Neural progenitor cell (in vitro differentiated cells): ENCODE data around the gene ZNF211. TPM values are rescaled to one million over a fixed set of nuclear protein-coding genes. Genes with fewer than 3 reads are reported as not detected.
A peak's percentile ranks its signal among the peaks of the same experiment; 100 is the strongest.

Source experiments
- DNase-seq: peaks from one replicate; pipeline ENCODE4 v3.0.0-alpha.2; 2016; ENCODE audit warnings: low spot score
- H2AFZ ChIP-seq: fragments of 200-600 bp; sonication (generic); replicated peaks from 2 replicates; pipeline ENCODE4 v1.6.1; 2016; ENCODE audit warnings: antibody characterized with exemption
- H3F3A ChIP-seq: fragments of 200-600 bp; sonication (generic); 2 replicates; pipeline ENCODE4 v1.6.1; 2016; ENCODE audit warnings: antibody characterized with exemption, low read depth
- H3K27ac ChIP-seq: fragments of 200-600 bp; sonication (generic); 2 replicates; pipeline ENCODE4 v1.5.1; 2016; ENCODE audit warnings: mild to moderate bottlenecking
- H3K27me3 ChIP-seq: fragments of 200-600 bp; sonication (generic); 2 replicates; pipeline ENCODE4 v1.6.1; 2016; ENCODE audit warnings: mild to moderate bottlenecking, moderate library complexity
- H3K36me3 ChIP-seq: fragments of 200-600 bp; sonication (generic); 2 replicates; pipeline ENCODE4 v1.5.1; 2016
- H3K4me1 ChIP-seq: fragments of 200-600 bp; sonication (generic); 2 replicates; pipeline ENCODE4 v1.6.1; 2016; ENCODE audit warnings: mixed run types
- H3K4me2 ChIP-seq: fragments of 200-600 bp; sonication (generic); 2 replicates; pipeline ENCODE4 v1.6.1; 2016
- H3K4me3 ChIP-seq: fragments of 200-600 bp; sonication (generic); 2 replicates; pipeline ENCODE4 v1.5.1; 2016
- H3K79me2 ChIP-seq: fragments of 200-600 bp; sonication (generic); 2 replicates; pipeline ENCODE4 v1.6.1; 2016; ENCODE audit warnings: low read depth
- H3K9ac ChIP-seq: fragments of 200-600 bp; sonication (generic); 2 replicates; pipeline ENCODE4 v1.6.1; 2016
- H3K9me3 ChIP-seq: fragments of 200-600 bp; sonication (generic); 2 replicates; pipeline ENCODE4 v1.5.1; 2016; ENCODE audit warnings: low read depth
- H4K20me1 ChIP-seq: fragments of 200-600 bp; sonication (generic); 2 replicates; pipeline ENCODE4 v1.6.1; 2016; ENCODE audit warnings: low read depth
- H3K27ac Mint-ChIP-seq: 3 replicates; pipeline ENCODE4 v1.8.0; 2021; ENCODE audit warnings: mixed read lengths
- H3K27me3 Mint-ChIP-seq: 2 replicates; pipeline ENCODE4 v1.8.0; 2022; ENCODE audit warnings: low read depth, mild to moderate bottlenecking, inconsistent platforms, moderate library complexity, mixed read lengths; ENCODE audit not compliant: insufficient read depth
- H3K36me3 Mint-ChIP-seq: 3 replicates; pipeline ENCODE4 v1.8.0; 2021; ENCODE audit warnings: mixed read lengths
- H3K4me1 Mint-ChIP-seq: 3 replicates; pipeline ENCODE4 v1.8.0; 2021; ENCODE audit warnings: mixed read lengths
- H3K4me3 Mint-ChIP-seq: 3 replicates; pipeline ENCODE4 v1.8.0; 2021; ENCODE audit warnings: mild to moderate bottlenecking, moderate library complexity, mixed read lengths
- H3K9me3 Mint-ChIP-seq: 3 replicates; pipeline ENCODE4 v1.8.0; 2020; ENCODE audit warnings: mixed read lengths
- CTCF ChIP-seq: fragments of 200-600 bp; sonication (generic); IDR thresholded peaks from 2 replicates; pipeline ENCODE4 v1.5.1; 2017; ENCODE audit warnings: antibody characterized with exemption, mild to moderate bottlenecking
- EZH2 ChIP-seq: fragments of 200-600 bp; sonication (generic); IDR thresholded peaks from 2 replicates; pipeline ENCODE4 v1.6.1; 2017; ENCODE audit warnings: antibody characterized with exemption, mild to moderate bottlenecking, moderate library complexity
- EZH2phosphoT487 ChIP-seq: fragments of 200-600 bp; sonication (generic); IDR thresholded peaks from 2 replicates; pipeline ENCODE4 v1.6.1; 2017; ENCODE audit warnings: antibody characterized with exemption
- total RNA-seq: library from RNA; depleted of rRNA; stranded (reverse); fragments of >200 nt; gene quantifications from 2 replicates; pipeline ENCODE4 v1.2.3, GENCODE V29; 2015; ENCODE audit warnings: low replicate concordance

ZNF211 gene
- total RNA-seq, 1 donor from 2014 or later = 42.1 TPM

GRCh38 chr19:57620673-57621348 lies 12.2 kb upstream of the ZNF211 start:
- H3K27ac Mint-ChIP-seq = no peak overlapping the region
- H3K4me1 Mint-ChIP-seq = no peaks in the 10 kb centered on the region
- H3K27me3 Mint-ChIP-seq = peaks cover 24% of the 10 kb centered on the region
- TF ChIP-seq CTCF (no peak), EZH2 (no peak), EZH2phosphoT487 (no peak)
- H3K4me3 Mint-ChIP-seq = no peak overlapping the region
- Histone ChIP-seq H3K4me1 (no peaks in the 10 kb centered on the region), H3K79me2 (peaks cover 96% of the 10 kb centered on the region), H3K27me3 (peaks cover 9% of the 10 kb centered on the region), H3F3A (peaks cover 14% of the 10 kb centered on the region), H3K36me3 (peaks cover 81% of the 10 kb centered on the region), H3K9ac (no peak overlapping the region), H2AFZ (no peak overlapping the region), H3K27ac (no peak overlapping the region), H3K4me3 (peak overlapping the region; percentile 6), H3K9me3 (peaks cover 89% of the 10 kb centered on the region), H3K4me2 (no peak overlapping the region), H4K20me1 (no peaks in the 10 kb centered on the region)
- H3K9me3 Mint-ChIP-seq = peaks cover 100% of the 10 kb centered on the region
- DNase-seq = no peak
- peaks cover 95% of the 10 kb centered on the region for H3K36me3 Mint-ChIP-seq

- Mint-ChIP-seq H3K27me3 (peaks cover 13% of the 10 kb centered on the region), H3K36me3 (peaks cover 86% of the 10 kb centered on the region), H3K4me3 (no peak overlapping the region), H3K27ac (no peak overlapping the region), H3K4me1 (no peaks in the 10 kb centered on the region), H3K9me3 (peaks cover 93% of the 10 kb centered on the region)
- H3K27me3 ChIP-seq = peaks cover 9% of the 10 kb centered on the region
- H3F3A ChIP-seq = peaks cover 19% of the 10 kb centered on the region
- peaks cover 73% of the 10 kb centered on the region for H3K79me2 ChIP-seq
- H2AFZ ChIP-seq = no peak overlapping the region
- no peak overlapping the region for H3K9ac ChIP-seq
- no peak overlapping the region for H3K4me2 ChIP-seq
- H3K4me3 ChIP-seq = no peak overlapping the region
- no peak for DNase-seq
- no peaks in the 10 kb centered on the region for H3K4me1 ChIP-seq
- H3K36me3 ChIP-seq = peaks cover 58% of the 10 kb centered on the region
- H4K20me1 ChIP-seq = no peaks in the 10 kb centered on the region
- no peak for TF ChIP-seq EZH2phosphoT487
- peaks cover 68% of the 10 kb centered on the region for H3K9me3 ChIP-seq
- no peak overlapping the region for H3K27ac ChIP-seq
Observed at GRCh38 chr19:57623091-57623490, 9.9 kb upstream of the ZNF211 start.

GRCh38 chr19:57633832-57634131 lies 814 bp downstream of the ZNF211 start:
- Histone ChIP-seq H3K27me3 (no peaks in the 10 kb centered on the region), H3K4me2 (peak overlapping the region; percentile 84), H3K4me1 (peaks cover 6% of the 10 kb centered on the region), H2AFZ (peak overlapping the region; percentile 75), H3K79me2 (peaks cover 22% of the 10 kb centered on the region), H3K4me3 (peak overlapping the region; percentile 78), H3K9me3 (peaks cover 15% of the 10 kb centered on the region), H3K9ac (peak overlapping the region; percentile 82), H3K27ac (no peak overlapping the region), H4K20me1 (no peaks in the 10 kb centered on the region), H3F3A (no peaks in the 10 kb centered on the region), H3K36me3 (peaks cover 36% of the 10 kb centered on the region)
- DNase-seq = no peak
- peaks cover 51% of the 10 kb centered on the region for H3K9me3 Mint-ChIP-seq
- peaks cover 65% of the 10 kb centered on the region for H3K36me3 Mint-ChIP-seq
- H3K4me1 Mint-ChIP-seq = peaks cover 18% of the 10 kb centered on the region
- H3K27ac Mint-ChIP-seq = peak overlapping the region; percentile 12
- TF ChIP-seq CTCF = no peak
- no peak for TF ChIP-seq EZH2phosphoT487
- no peak for TF ChIP-seq EZH2
- peak overlapping the region; percentile 93 for H3K4me3 Mint-ChIP-seq
- peaks cover 3% of the 10 kb centered on the region for H3K27me3 Mint-ChIP-seq

GRCh38 chr19:57637379-57637778 lies 4.4 kb downstream of the ZNF211 start:
- peaks cover 15% of the 10 kb centered on the region for H3K9me3 ChIP-seq
- DNase-seq = no peak
- Mint-ChIP-seq H3K27me3 (peaks cover 3% of the 10 kb centered on the region), H3K4me1 (peaks cover 18% of the 10 kb centered on the region), H3K27ac (no peak overlapping the region), H3K36me3 (peaks cover 77% of the 10 kb centered on the region), H3K4me3 (no peak overlapping the region), H3K9me3 (peaks cover 64% of the 10 kb centered on the region)
- no peaks in the 10 kb centered on the region for H3F3A ChIP-seq
- no peak overlapping the region for H3K9ac ChIP-seq
- peaks cover 57% of the 10 kb centered on the region for H3K36me3 ChIP-seq
- H3K27me3 ChIP-seq = no peaks in the 10 kb centered on the region
- peaks cover 22% of the 10 kb centered on the region for H3K79me2 ChIP-seq
- no peak overlapping the region for H3K4me2 ChIP-seq
- H4K20me1 ChIP-seq = no peaks in the 10 kb centered on the region
- H3K4me3 ChIP-seq = no peak overlapping the region
- peaks cover 6% of the 10 kb centered on the region for H3K4me1 ChIP-seq
- TF ChIP-seq EZH2phosphoT487 = no peak
- TF ChIP-seq CTCF = no peak
- no peak for TF ChIP-seq EZH2
- H3K27ac ChIP-seq = no peak overlapping the region
- H2AFZ ChIP-seq = no peak overlapping the region
